Neural cell (in vitro differentiated cells): ENCODE measurements around the gene LARP6. TPM values are rescaled to one million over a fixed set of nuclear protein-coding genes. Genes with fewer than 3 reads are reported as not detected.

Experiments
- H2AFZ ChIP-seq: fragments of 200-600, 300-800 bp; sonication (generic), shearing (Covaris generic); 2 replicates; pipeline ENCODE4 v1.6.0; 2014; ENCODE audit warnings: low read depth, mild to moderate bottlenecking, antibody characterized with exemption, low read length, moderate library complexity
- H3F3A ChIP-seq: fragments of 200-600 bp; shearing (Covaris generic); 2 replicates; pipeline ENCODE4 v1.6.1; 2016; ENCODE audit warnings: mild to moderate bottlenecking, moderate library complexity, mixed read lengths, antibody characterized with exemption, low read length; ENCODE audit not compliant: insufficient read depth, poor library complexity, severe bottlenecking
- H3K27ac ChIP-seq: fragments of 200-600, 300-800 bp; sonication (generic), shearing (Covaris generic); 2 replicates; pipeline ENCODE4 v1.5.1; 2014; ENCODE audit warnings: mild to moderate bottlenecking, low read length, moderate library complexity
- H3K27me3 ChIP-seq: fragments of 300-800, 200-600 bp; sonication (generic), shearing (Covaris generic); 2 replicates; pipeline ENCODE4 v1.6.0; 2014; ENCODE audit warnings: mild to moderate bottlenecking, low read depth, low read length, moderate library complexity; ENCODE audit not compliant: insufficient read depth
- H3K36me3 ChIP-seq: fragments of 300-800, 200-600 bp; sonication (generic), shearing (Covaris generic); 2 replicates; pipeline ENCODE4 v1.5.1; 2014; ENCODE audit warnings: mild to moderate bottlenecking, antibody characterized with exemption, low read length, moderate library complexity; ENCODE audit not compliant: insufficient read depth
- H3K4me2 ChIP-seq: fragments of 300-800, 200-600 bp; sonication (generic), shearing (Covaris generic); 2 replicates; pipeline ENCODE4 v1.6.0; 2014; ENCODE audit warnings: mild to moderate bottlenecking, low read length
- H3K4me3 ChIP-seq: fragments of 300-800, 200-600 bp; sonication (generic), shearing (Covaris generic); 2 replicates; pipeline ENCODE4 v1.5.1; 2014; ENCODE audit warnings: mild to moderate bottlenecking, low read length, moderate library complexity
- H3K79me2 ChIP-seq: fragments of 200-600 bp; shearing (Covaris generic); replicated peaks from 2 replicates; pipeline ENCODE4 v1.6.0; 2014; ENCODE audit warnings: mild to moderate bottlenecking, low read length, moderate library complexity; ENCODE audit not compliant: insufficient read depth
- H3K9ac ChIP-seq: fragments of 300-800, 200-600 bp; sonication (generic), shearing (Covaris generic); 2 replicates; pipeline ENCODE4 v1.6.1; 2016; ENCODE audit warnings: mild to moderate bottlenecking, low read length, mixed read lengths
- H3K9me2 ChIP-seq: fragments of 200-600 bp; shearing (Covaris generic); 2 replicates; pipeline ENCODE4 v1.6.1; 2016; ENCODE audit warnings: mild to moderate bottlenecking, low read length, mixed read lengths; ENCODE audit not compliant: insufficient read depth
- H3K9me3 ChIP-seq: fragments of 200-600, 300-800 bp; sonication (generic), shearing (Covaris generic); 2 replicates; pipeline ENCODE4 v1.6.1; 2016; ENCODE audit warnings: mild to moderate bottlenecking, mixed run types, low read length, moderate library complexity, mixed read lengths
- H4K20me1 ChIP-seq: fragments of 200-600 bp; shearing (Covaris generic); 2 replicates; pipeline ENCODE4 v1.6.1; 2016; ENCODE audit warnings: mild to moderate bottlenecking, mixed run types; ENCODE audit not compliant: insufficient read depth
- CTCF ChIP-seq: fragments of 450-650 bp; IDR thresholded peaks from 2 replicates; pipeline ENCODE4 v1.5.1; 2014; ENCODE audit warnings: antibody characterized with exemption, mild to moderate bottlenecking, moderate library complexity; ENCODE audit not compliant: poor library complexity, severe bottlenecking
- EP300 ChIP-seq: fragments of 450-650 bp; conservative IDR thresholded peaks from 2 replicates; pipeline ENCODE4 v1.6.1; 2014; ENCODE audit warnings: antibody characterized with exemption, mild to moderate bottlenecking, moderate library complexity; ENCODE audit not compliant: poor library complexity, severe bottlenecking
- EZH2 ChIP-seq: fragments of 200-600, 300-800 bp; shearing (Covaris generic), sonication (generic); IDR thresholded peaks from 2 replicates; pipeline ENCODE4 v1.6.1; 2014; ENCODE audit warnings: antibody characterized with exemption, low read length, borderline replicate concordance, mild to moderate bottlenecking; ENCODE audit not compliant: insufficient read depth, poor library complexity, severe bottlenecking
- MXI1 ChIP-seq: fragments of 450-650 bp; conservative IDR thresholded peaks from 2 replicates; pipeline ENCODE4 v1.6.1; 2014; ENCODE audit warnings: antibody characterized with exemption, mild to moderate bottlenecking; ENCODE audit not compliant: poor library complexity, severe bottlenecking
- RAD21 ChIP-seq: fragments of 450-650 bp; conservative IDR thresholded peaks from 2 replicates; pipeline ENCODE4 v1.6.1; 2014; ENCODE audit warnings: antibody characterized with exemption, mild to moderate bottlenecking, moderate library complexity
- REST ChIP-seq: IDR thresholded peaks from 2 replicates; pipeline ENCODE4 v1.6.1; 2012; ENCODE audit warnings: borderline replicate concordance
- SMC3 ChIP-seq: fragments of 450-650 bp; conservative IDR thresholded peaks from 2 replicates; pipeline ENCODE4 v1.6.1; 2014; ENCODE audit warnings: antibody characterized with exemption, mild to moderate bottlenecking, moderate library complexity; ENCODE audit not compliant: poor library complexity
- TAF1 ChIP-seq: IDR thresholded peaks from 2 replicates; pipeline ENCODE4 v1.6.1; 2012; ENCODE audit warnings: low read depth
- polyA plus RNA-seq: library from polyadenylated mRNA; depleted of rRNA; stranded (reverse); fragments of >200 nt; gene quantifications from 2 replicates; pipeline ENCODE4 v1.2.3, GENCODE V29; 2014

LARP6 gene
- polyA plus RNA-seq, 1 donor from 2014 or later = 20.4 TPM

- H3K4me3 ChIP-seq = no peak overlapping the region
- no peaks in the 10 kb centered on the region for H3K27me3 ChIP-seq
- H3K27ac ChIP-seq = no peak overlapping the region
- no peaks in the 10 kb centered on the region for H4K20me1 ChIP-seq
- H2AFZ ChIP-seq = no peak overlapping the region
- TF ChIP-seq CTCF (no peak), RAD21 (no peak), TAF1 (no peak), SMC3 (no peak), MXI1 (no peak), EP300 (no peak)
- H3K9me2 ChIP-seq = no peaks in the 10 kb centered on the region
- H3K36me3 ChIP-seq = no peaks in the 10 kb centered on the region
- no peaks in the 10 kb centered on the region for H3K79me2 ChIP-seq
- H3K4me2 ChIP-seq = no peak overlapping the region
- H3K9me3 ChIP-seq = no peaks in the 10 kb centered on the region
- no peaks in the 10 kb centered on the region for H3F3A ChIP-seq
- H3K9ac ChIP-seq = no peak overlapping the region
Observed at GRCh38 chr15:70833861-70834765, 19.8 kb downstream of the LARP6 start.

- H3K36me3 ChIP-seq = no peaks in the 10 kb centered on the region
- H3K79me2 ChIP-seq = no peaks in the 10 kb centered on the region
- no peak for TF ChIP-seq REST
- TF ChIP-seq EZH2 = no peak
- TF ChIP-seq EP300 = no peak
- H3F3A ChIP-seq = no peaks in the 10 kb centered on the region
- no peak overlapping the region for H3K27ac ChIP-seq
- no peak overlapping the region for H3K4me3 ChIP-seq
- H2AFZ ChIP-seq = no peak overlapping the region
- H3K9me3 ChIP-seq = no peaks in the 10 kb centered on the region
- no peaks in the 10 kb centered on the region for H3K27me3 ChIP-seq
- H3K9ac ChIP-seq = no peak overlapping the region
- H4K20me1 ChIP-seq = no peaks in the 10 kb centered on the region
- H3K4me2 ChIP-seq = no peak overlapping the region
- H3K9me2 ChIP-seq = no peaks in the 10 kb centered on the region
Observed at GRCh38 chr15:70833422-70833821, 20.5 kb downstream of the LARP6 start.
